ENCODE measurements around the gene NELL1.

Gene NELL1

DNA sequence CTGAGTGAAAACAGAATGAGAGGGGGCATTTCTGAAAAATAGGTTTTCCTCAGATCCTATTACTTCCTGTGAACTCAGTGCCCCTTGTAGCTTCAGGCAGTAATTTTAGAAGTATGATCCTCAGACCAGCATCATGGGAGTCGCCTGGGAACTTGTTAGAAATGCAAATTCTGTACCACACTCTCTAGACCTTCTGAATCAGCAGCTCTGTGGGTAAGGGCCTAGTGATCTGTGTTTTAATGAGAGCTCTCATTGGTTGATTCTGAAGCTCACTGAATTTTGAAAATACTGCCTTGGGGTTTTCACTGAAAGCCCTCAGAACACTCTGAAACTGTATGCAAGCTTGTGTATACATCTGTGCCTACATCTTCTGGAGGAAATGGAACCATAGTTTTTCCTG lies 876.3 kb downstream of the NELL1 start:
- TF ChIP-seq, protein P1, sequence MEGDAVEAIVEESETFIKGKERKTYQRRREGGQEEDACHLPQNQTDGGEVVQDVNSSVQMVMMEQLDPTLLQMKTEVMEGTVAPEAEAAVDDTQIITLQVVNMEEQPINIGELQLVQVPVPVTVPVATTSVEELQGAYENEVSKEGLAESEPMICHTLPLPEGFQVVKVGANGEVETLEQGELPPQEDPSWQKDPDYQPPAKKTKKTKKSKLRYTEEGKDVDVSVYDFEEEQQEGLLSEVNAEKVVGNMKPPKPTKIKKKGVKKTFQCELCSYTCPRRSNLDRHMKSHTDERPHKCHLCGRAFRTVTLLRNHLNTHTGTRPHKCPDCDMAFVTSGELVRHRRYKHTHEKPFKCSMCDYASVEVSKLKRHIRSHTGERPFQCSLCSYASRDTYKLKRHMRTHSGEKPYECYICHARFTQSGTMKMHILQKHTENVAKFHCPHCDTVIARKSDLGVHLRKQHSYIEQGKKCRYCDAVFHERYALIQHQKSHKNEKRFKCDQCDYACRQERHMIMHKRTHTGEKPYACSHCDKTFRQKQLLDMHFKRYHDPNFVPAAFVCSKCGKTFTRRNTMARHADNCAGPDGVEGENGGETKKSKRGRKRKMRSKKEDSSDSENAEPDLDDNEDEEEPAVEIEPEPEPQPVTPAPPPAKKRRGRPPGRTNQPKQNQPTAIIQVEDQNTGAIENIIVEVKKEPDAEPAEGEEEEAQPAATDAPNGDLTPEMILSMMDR (IDR thresholded peaks at IDR 0.05; ENCODE audit: insufficient read depth, low read length, poor library complexity, severe bottlenecking): no peak
- Histone ChIP-seq H3K36me3 (ENCODE audit: control insufficient read depth, insufficient read depth, low read length) (no peaks in the 10 kb centered on the region), H3K27me3 (replicated peaks; ENCODE audit: control insufficient read depth, insufficient read depth, low read length) (no peaks in the 10 kb centered on the region), H3K4me3 (replicated peaks; ENCODE audit: low read depth, low read length) (no peak overlapping the region)
- DNase-seq (ENCODE audit: extremely low read depth, insufficient read length): no peak

DNA sequence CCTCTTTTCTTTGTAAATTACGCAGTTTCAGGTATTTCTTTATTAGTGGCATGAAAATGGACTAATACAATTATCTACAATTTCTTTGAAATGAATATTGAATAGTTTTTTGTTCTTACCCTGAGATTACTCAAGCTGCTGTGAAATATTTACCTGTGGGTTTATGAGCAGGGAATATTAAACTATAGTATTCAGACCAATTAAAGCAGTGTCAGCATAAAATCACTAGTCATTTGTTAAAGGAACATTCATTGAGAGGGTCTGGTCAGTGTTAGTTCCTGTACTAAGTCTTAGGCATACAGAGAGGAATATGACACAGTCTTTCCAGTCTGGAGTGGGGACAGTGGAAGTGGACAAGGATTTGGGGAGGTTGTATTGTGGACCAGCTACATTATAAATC lies 877.3 kb downstream of the NELL1 start:
- no peaks in the 10 kb centered on the region for H3K36me3 ChIP-seq (ENCODE audit: control insufficient read depth, insufficient read depth, low read length)
- no peak overlapping the region for H3K4me3 ChIP-seq (replicated peaks; ENCODE audit: low read depth, low read length)
- no peaks in the 10 kb centered on the region for H3K27me3 ChIP-seq (replicated peaks; ENCODE audit: control insufficient read depth, insufficient read depth, low read length)
- no peak for DNase-seq (ENCODE audit: extremely low read depth, insufficient read length)
- TF ChIP-seq, protein P1 (IDR thresholded peaks at IDR 0.05; ENCODE audit: insufficient read depth, low read length, poor library complexity, severe bottlenecking): no peak

DNA sequence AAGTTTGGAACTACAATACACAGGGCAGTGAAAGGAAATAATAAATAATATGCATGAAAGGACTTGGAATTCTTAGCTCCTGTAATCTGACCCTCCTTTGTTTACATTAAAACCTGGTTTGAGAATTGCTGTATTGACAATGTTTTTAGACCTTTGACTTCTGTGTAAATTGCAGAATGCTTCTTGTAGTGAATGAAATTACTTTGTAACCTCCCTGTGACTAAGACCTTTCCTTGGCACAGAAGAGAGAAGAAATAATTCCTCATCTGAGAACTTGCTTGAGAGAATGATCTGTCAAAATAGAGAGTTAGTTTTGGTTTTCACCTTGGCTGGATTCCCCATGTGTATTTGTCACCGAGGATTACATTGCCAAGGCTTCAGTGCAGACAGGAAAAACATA lies 883.5 kb downstream of the NELL1 start:
- TF ChIP-seq, protein P1 (IDR thresholded peaks at IDR 0.05; ENCODE audit: insufficient read depth, low read length, poor library complexity, severe bottlenecking): no peak
- DNase-seq (ENCODE audit: extremely low read depth, insufficient read length): no peak

DNA sequence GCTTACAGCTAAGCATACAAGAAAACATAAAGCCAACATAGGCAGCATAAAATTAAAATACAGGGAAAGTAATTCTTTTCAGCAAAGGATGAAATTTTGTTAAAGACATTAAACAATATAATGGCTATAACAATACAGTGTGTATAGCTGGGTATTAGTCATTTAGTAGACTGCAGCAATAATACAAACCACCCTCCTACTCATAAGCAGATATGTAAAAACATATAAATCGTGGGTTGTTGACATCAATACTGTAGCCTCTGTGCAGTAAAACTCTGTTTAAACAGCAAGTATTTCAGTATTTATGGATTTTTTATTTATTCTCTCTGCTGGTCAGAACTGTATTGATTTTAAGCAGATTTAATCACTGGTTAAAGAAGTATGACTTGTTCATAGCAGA lies 884.4 kb downstream of the NELL1 start:
- no peak overlapping the region for H3K4me3 ChIP-seq (replicated peaks; ENCODE audit: low read depth, low read length)

More for the DNA sequence above, 883.5 kb downstream of the NELL1 start:
- Histone ChIP-seq H3K27me3 (replicated peaks; ENCODE audit: control insufficient read depth, insufficient read depth, low read length) (no peaks in the 10 kb centered on the region), H3K4me3 (replicated peaks; ENCODE audit: low read depth, low read length) (no peak overlapping the region), H3K36me3 (ENCODE audit: control insufficient read depth, insufficient read depth, low read length) (no peaks in the 10 kb centered on the region)

DNA sequence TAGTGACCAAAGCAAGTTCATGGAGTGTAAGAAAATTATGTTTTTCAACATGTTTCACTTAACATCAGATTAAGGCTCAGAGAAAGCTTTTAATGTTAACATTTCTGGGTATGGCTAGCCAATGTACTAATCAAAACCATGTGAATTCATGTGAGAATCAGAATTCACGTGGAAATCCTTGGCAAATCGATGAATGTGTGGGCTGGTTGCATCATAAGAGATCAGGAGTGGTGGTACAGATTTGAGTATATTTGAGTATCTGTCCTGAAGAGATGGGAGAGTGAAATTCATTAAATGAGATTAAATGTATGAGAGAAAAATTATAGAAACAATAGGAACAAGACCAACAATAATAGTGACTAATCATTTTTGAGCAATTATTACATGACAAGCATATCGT lies 884.9 kb downstream of the NELL1 start:
- Histone ChIP-seq H3K4me3 (replicated peaks; ENCODE audit: low read depth, low read length) (no peak overlapping the region), H3K27me3 (replicated peaks; ENCODE audit: control insufficient read depth, insufficient read depth, low read length) (no peaks in the 10 kb centered on the region), H3K36me3 (ENCODE audit: control insufficient read depth, insufficient read depth, low read length) (no peaks in the 10 kb centered on the region)
- DNase-seq (ENCODE audit: extremely low read depth, insufficient read length): no peak
- TF ChIP-seq, protein P1 (IDR thresholded peaks at IDR 0.05; ENCODE audit: insufficient read depth, low read length, poor library complexity, severe bottlenecking): no peak

More for the DNA sequence above, 884.4 kb downstream of the NELL1 start:
- no peaks in the 10 kb centered on the region for H3K27me3 ChIP-seq (replicated peaks; ENCODE audit: control insufficient read depth, insufficient read depth, low read length)
- no peaks in the 10 kb centered on the region for H3K36me3 ChIP-seq (ENCODE audit: control insufficient read depth, insufficient read depth, low read length)
- TF ChIP-seq, protein P1 (IDR thresholded peaks at IDR 0.05; ENCODE audit: insufficient read depth, low read length, poor library complexity, severe bottlenecking): no peak
- DNase-seq (ENCODE audit: extremely low read depth, insufficient read length): no peak

DNA sequence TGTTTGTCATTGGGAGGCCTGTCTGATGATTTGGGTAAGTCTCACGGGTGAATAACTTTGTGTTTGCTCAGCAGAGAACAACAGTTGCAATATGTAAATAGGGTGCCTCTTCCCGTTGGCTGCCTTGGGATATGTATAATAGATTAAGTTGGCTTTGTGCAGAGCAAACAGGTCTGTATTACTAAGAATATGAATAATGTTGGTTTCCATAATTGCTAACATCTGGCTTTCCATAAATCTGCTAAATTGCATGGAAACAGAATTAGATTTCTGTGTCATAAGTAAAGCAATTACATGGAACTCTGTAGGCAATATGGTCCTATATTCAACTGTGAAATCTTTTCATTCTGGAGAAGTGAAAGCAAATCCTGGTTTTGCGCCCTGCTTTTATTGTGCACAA lies 887.5 kb downstream of the NELL1 start:
- H3K27me3 ChIP-seq (replicated peaks; ENCODE audit: control insufficient read depth, insufficient read depth, low read length): no peaks in the 10 kb centered on the region
- H3K36me3 ChIP-seq (ENCODE audit: control insufficient read depth, insufficient read depth, low read length): no peaks in the 10 kb centered on the region
- DNase-seq (ENCODE audit: extremely low read depth, insufficient read length): no peak
- TF ChIP-seq, protein P1 (IDR thresholded peaks at IDR 0.05; ENCODE audit: insufficient read depth, low read length, poor library complexity, severe bottlenecking): no peak
- no peak overlapping the region for H3K4me3 ChIP-seq (replicated peaks; ENCODE audit: low read depth, low read length)

Data from GM06990 (cell line).